ENCODE data around the gene TRIM44. TPM values are rescaled to one million over a fixed set of nuclear protein-coding genes. Genes with fewer than 3 reads are reported as not detected.

Gene TRIM44
- polyA plus RNA-seq, 2 of the 4 experiments (the other 2 are of a cell fraction), result 19.3 to 70.4 TPM

- DNase-seq (ENCODE audit: low read depth in 1 of 2, low spot score in 1 of 2) (no peak), FAIRE-seq (no peak), ATAC-seq (no peak)
- no peak overlapping the region for H3K4me2 ChIP-seq
- no peak overlapping the region for H3K4me3 ChIP-seq
- no peak for TF ChIP-seq MYC (IDR thresholded peaks at IDR 0.05; ENCODE audit: borderline replicate concordance, low read length)
- no peak for TF ChIP-seq RARB (CRISPR knock-in tag; IDR thresholded peaks at IDR 0.05)
- TF ChIP-seq RAD21 (conservative IDR thresholded peaks at IDR 0.05 in 1 of 2, IDR thresholded peaks at IDR 0.05 in 1 of 2), result no peak
- TF ChIP-seq USF2 (IDR thresholded peaks at IDR 0.05), result no peak
- TF ChIP-seq POLR2A (IDR thresholded peaks at IDR 0.05; ENCODE audit: low read length), result no peak
- 91% methylated on average over 4 of the region's 4 CpGs for WGBS (ENCODE audit: missing lambda C conversion rate)
- H3K9me3 ChIP-seq, result no peaks in the 10 kb centered on the region
- H3K27ac ChIP-seq, result no peak overlapping the region
- CTCF ChIA-PET, result interaction anchor here (0.7 to 2.4 kb wide), 4 partner anchors 8 to 529 kb away, joined by 3 to 8 read pairs (median 4); no protein-coding TSS in a partner anchor
- H3K4me1 ChIP-seq, result no peaks in the 10 kb centered on the region
- POLR2A ChIA-PET, result no interaction called here
Measured at GRCh38 chr11:35740061-35740799, 77.7 kb downstream of the TRIM44 start.

DNA sequence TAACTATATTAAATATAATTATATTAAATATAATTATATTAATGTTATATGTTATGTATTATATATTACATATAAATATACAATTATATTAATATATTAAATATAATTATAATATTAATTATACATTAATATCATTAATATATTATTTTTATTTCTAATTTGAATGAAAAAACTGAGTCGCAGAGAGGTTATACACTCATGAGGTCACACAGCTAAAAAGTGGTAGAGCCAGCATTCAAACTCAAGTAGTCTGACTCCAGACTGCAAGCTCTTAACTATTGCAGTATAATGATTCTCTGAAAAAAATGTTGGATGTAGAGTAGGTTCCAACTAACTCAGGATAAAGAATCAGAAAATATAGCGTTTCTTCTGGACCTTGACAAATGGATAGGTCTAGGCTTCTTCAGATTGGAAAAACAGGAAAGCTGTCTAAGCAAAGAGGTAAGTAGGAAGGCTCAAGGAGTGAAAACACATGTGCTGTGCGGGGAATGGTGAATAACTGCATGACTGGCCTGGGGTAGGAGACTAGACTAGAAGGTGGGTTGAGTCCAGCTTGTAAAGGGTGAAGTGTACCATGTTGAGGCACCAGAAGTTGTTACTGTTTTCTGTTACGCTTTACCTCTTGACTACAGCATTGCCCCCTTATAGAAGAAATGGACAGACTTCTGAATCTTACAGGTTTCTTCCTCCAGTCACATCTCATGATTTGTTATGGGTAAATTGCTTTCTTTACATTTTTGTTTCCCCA lies 80.3 kb downstream of the TRIM44 start:
- H3K4me2 ChIP-seq, result no peak overlapping the region
- CTCF ChIA-PET, result interaction anchor here (2.1 kb wide), 1 partner anchor 79 kb away, joined by 6 read pairs; no protein-coding TSS in a partner anchor
- POLR2A ChIA-PET, result no interaction called here

More for the DNA sequence above, 80.3 kb downstream of the TRIM44 start:
- 89% methylated on average over 4 of the region's 4 CpGs for WGBS (ENCODE audit: missing lambda C conversion rate)
- no peak for DNase-seq (ENCODE audit: low read depth in 1 of 2, low spot score in 1 of 2)
- Histone ChIP-seq H3K4me1 (no peaks in the 10 kb centered on the region), H3K27ac (no peak overlapping the region), H3K9me3 (no peaks in the 10 kb centered on the region), H3K4me3 (no peak overlapping the region)
- no peak for TF ChIP-seq RFX5 (IDR thresholded peaks at IDR 0.05)
- TF ChIP-seq RAD21 (conservative IDR thresholded peaks at IDR 0.05 in 1 of 2, IDR thresholded peaks at IDR 0.05 in 1 of 2), result no peak
- no peak for TF ChIP-seq E2F6 (IDR thresholded peaks at IDR 0.05; ENCODE audit: borderline replicate concordance, low read depth)
- TF ChIP-seq POLR2A (IDR thresholded peaks at IDR 0.05; ENCODE audit: low read length), result no peak
- TF ChIP-seq MAX (IDR thresholded peaks at IDR 0.05), result no peak
- TF ChIP-seq, protein P1, sequence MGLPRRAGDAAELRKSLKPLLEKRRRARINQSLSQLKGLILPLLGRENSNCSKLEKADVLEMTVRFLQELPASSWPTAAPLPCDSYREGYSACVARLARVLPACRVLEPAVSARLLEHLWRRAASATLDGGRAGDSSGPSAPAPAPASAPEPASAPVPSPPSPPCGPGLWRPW (IDR thresholded peaks at IDR 0.05), result no peak
- no peak for TF ChIP-seq HDAC2 (IDR thresholded peaks at IDR 0.05)
- TF ChIP-seq BHLHE40 (IDR thresholded peaks at IDR 0.05; ENCODE audit: low read depth, low read length), result no peak
- no peak for TF ChIP-seq ZFP36 (IDR thresholded peaks at IDR 0.05; ENCODE audit: borderline replicate concordance, partially characterized antibody)
- no peak for TF ChIP-seq RCOR1 (IDR thresholded peaks at IDR 0.05; ENCODE audit: low read depth, low read length)
- no peak for TF ChIP-seq HOXA7 (CRISPR knock-in tag; IDR thresholded peaks at IDR 0.05)
- TF ChIP-seq HOXB13 (CRISPR knock-in tag; IDR thresholded peaks at IDR 0.05; ENCODE audit: low read depth), result no peak
- TF ChIP-seq ZSCAN20 (CRISPR knock-in tag; IDR thresholded peaks at IDR 0.05), result no peak
- TF ChIP-seq, protein P2, sequence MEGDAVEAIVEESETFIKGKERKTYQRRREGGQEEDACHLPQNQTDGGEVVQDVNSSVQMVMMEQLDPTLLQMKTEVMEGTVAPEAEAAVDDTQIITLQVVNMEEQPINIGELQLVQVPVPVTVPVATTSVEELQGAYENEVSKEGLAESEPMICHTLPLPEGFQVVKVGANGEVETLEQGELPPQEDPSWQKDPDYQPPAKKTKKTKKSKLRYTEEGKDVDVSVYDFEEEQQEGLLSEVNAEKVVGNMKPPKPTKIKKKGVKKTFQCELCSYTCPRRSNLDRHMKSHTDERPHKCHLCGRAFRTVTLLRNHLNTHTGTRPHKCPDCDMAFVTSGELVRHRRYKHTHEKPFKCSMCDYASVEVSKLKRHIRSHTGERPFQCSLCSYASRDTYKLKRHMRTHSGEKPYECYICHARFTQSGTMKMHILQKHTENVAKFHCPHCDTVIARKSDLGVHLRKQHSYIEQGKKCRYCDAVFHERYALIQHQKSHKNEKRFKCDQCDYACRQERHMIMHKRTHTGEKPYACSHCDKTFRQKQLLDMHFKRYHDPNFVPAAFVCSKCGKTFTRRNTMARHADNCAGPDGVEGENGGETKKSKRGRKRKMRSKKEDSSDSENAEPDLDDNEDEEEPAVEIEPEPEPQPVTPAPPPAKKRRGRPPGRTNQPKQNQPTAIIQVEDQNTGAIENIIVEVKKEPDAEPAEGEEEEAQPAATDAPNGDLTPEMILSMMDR (IDR thresholded peaks at IDR 0.05), result no peak
- no peak for TF ChIP-seq ZNF302 (CRISPR knock-in tag; IDR thresholded peaks at IDR 0.05)
- TF ChIP-seq JUNB (IDR thresholded peaks at IDR 0.05), result no peak
- TF ChIP-seq RARB (CRISPR knock-in tag; IDR thresholded peaks at IDR 0.05), result no peak
- no peak for TF ChIP-seq MAFK (IDR thresholded peaks at IDR 0.05; ENCODE audit: partially characterized antibody)
- no peak for ATAC-seq
- no peak for FAIRE-seq

Data from A549 (cell line).